CD14-positive monocyte (primary cell): Measurements from ENCODE around the gene ALPK3. TPM values are rescaled to one million over a fixed set of nuclear protein-coding genes. Genes with fewer than 3 reads are reported as not detected.

Experiments used
- DNase-seq, 3 donors: peaks; one replicate each; pipeline ENCODE4 v3.0.0-alpha.2; 2011 to 2022
- H2AFZ ChIP-seq: 2 replicates; pipeline ENCODE4 v1.6.0; 2012; ENCODE audit warnings: mild to moderate bottlenecking, low read depth, low read length, inconsistent platforms; ENCODE audit not compliant: insufficient read depth, poor library complexity, severe bottlenecking
- H3K27ac ChIP-seq, 2 donors: 1 replicate in 1 of 2; 2 replicates in 1 of 2; pipeline ENCODE4 v1.5.1; 2012 to 2013; ENCODE audit warnings: low read length in 2 of 2, control low read depth in 1 of 2, inconsistent platforms in 1 of 2, low read depth in 1 of 2, mild to moderate bottlenecking in 1 of 2
- H3K27me3 ChIP-seq, 2 donors: one replicate each; pipeline versions ENCODE4 v1.6.0 to v1.6.1; 2011 to 2013; ENCODE audit warnings: low read length in 2 of 2; ENCODE audit not compliant: control insufficient read depth in 2 of 2, insufficient read depth in 2 of 2
- H3K36me3 ChIP-seq, 2 donors: replicated peaks in 1 of 2; 1 replicate in 1 of 2; 2 replicates in 1 of 2; pipeline versions ENCODE4 v1.5.1 to v1.6.1; 2012 to 2013; ENCODE audit warnings: low read length in 2 of 2, control low read depth in 1 of 2, inconsistent platforms in 1 of 2, mild to moderate bottlenecking in 1 of 2; ENCODE audit not compliant: insufficient read depth in 2 of 2, control insufficient read depth in 1 of 2
- H3K4me1 ChIP-seq, 2 donors: 1 replicate in 1 of 2; 2 replicates in 1 of 2; pipeline versions ENCODE4 v1.5.1 to v1.6.1; 2012 to 2013; ENCODE audit warnings: low read length in 2 of 2, control low read depth in 1 of 2, inconsistent platforms in 1 of 2, mild to moderate bottlenecking in 1 of 2, moderate library complexity in 1 of 2; ENCODE audit not compliant: insufficient read depth in 2 of 2, control insufficient read depth in 1 of 2
- H3K4me2 ChIP-seq: replicated peaks from 2 replicates; pipeline ENCODE3; 2012; ENCODE audit warnings: low read length, moderate library complexity, mild to moderate bottlenecking; ENCODE audit not compliant: poor library complexity, severe bottlenecking; ENCODE audit errors: extremely low read depth
- H3K4me3 ChIP-seq, 3 experiments: fragments of 200-600 bp in 1 of 3; sonication (generic) in 1 of 3; replicated peaks in 1 of 3; 1 replicate in 2 of 3; 2 replicates in 1 of 3; pipeline ENCODE4 v1.5.1; 2011 to 2013; ENCODE audit warnings: low read length in 3 of 3, mild to moderate bottlenecking in 3 of 3, control low read depth in 2 of 3, low read depth in 2 of 3, inconsistent platforms in 1 of 3, moderate library complexity in 1 of 3
- H3K79me2 ChIP-seq: 2 replicates; pipeline ENCODE4 v1.6.0; 2012; ENCODE audit warnings: mild to moderate bottlenecking, control low read depth, inconsistent platforms, low read length, moderate library complexity; ENCODE audit not compliant: insufficient read depth
- H3K9ac ChIP-seq: 2 replicates; pipeline ENCODE4 v1.6.0; 2017; ENCODE audit warnings: low read length, mild to moderate bottlenecking; ENCODE audit not compliant: insufficient read depth, poor library complexity, severe bottlenecking
- H3K9me3 ChIP-seq, 2 donors: replicated peaks in 1 of 2; 1 replicate in 1 of 2; 2 replicates in 1 of 2; pipeline versions ENCODE4 v1.5.1 to v1.6.1; 2012 to 2013; ENCODE audit warnings: low read length in 2 of 2, control low read depth in 1 of 2; ENCODE audit not compliant: control insufficient read depth in 1 of 2, insufficient read depth in 1 of 2
- H4K20me1 ChIP-seq: 2 replicates; pipeline ENCODE4 v1.6.0; 2012; ENCODE audit warnings: mild to moderate bottlenecking, low read length, control low read depth, moderate library complexity; ENCODE audit not compliant: insufficient read depth
- H3K27ac Mint-ChIP-seq, 7 donors: one replicate each; pipeline ENCODE4 v1.8.0; 2020; ENCODE audit warnings: mild to moderate bottlenecking in 7 of 7, mixed read lengths in 7 of 7, moderate library complexity in 6 of 7, inconsistent platforms in 2 of 7
- H3K27me3 Mint-ChIP-seq, 3 donors: one replicate each; pipeline ENCODE4 v1.8.0; 2021 to 2022; ENCODE audit warnings: low read depth in 3 of 3, mild to moderate bottlenecking in 3 of 3, mixed read lengths in 3 of 3, moderate library complexity in 3 of 3, inconsistent platforms in 1 of 3
- H3K36me3 Mint-ChIP-seq, 2 donors: one replicate each; pipeline ENCODE4 v1.8.0; 2020; ENCODE audit warnings: mixed read lengths in 2 of 2, inconsistent platforms in 1 of 2, mild to moderate bottlenecking in 1 of 2
- H3K4me1 Mint-ChIP-seq: one replicate; pipeline ENCODE4 v1.8.0; 2020; ENCODE audit warnings: mild to moderate bottlenecking, mixed read lengths
- H3K4me3 Mint-ChIP-seq, 2 donors: one replicate each; pipeline ENCODE4 v1.8.0; 2020; ENCODE audit warnings: mild to moderate bottlenecking in 2 of 2, mixed read lengths in 2 of 2, moderate library complexity in 1 of 2
- H3K9me3 Mint-ChIP-seq, 7 donors: one replicate each; pipeline ENCODE4 v1.8.0; 2020 to 2022; ENCODE audit warnings: mixed read lengths in 7 of 7, mild to moderate bottlenecking in 6 of 7, moderate library complexity in 6 of 7, inconsistent platforms in 2 of 7
- CTCF ChIP-seq: fragments of 200-600 bp; IDR thresholded peaks from one replicate; pipeline ENCODE4 v1.8.0; 2022; ENCODE audit warnings: antibody characterized with exemption, mild to moderate bottlenecking
- WGBS: methylation state at CpG from one replicate; pipeline ENCODE4 v1.1.5; 2013; ENCODE audit warnings: missing lambda C conversion rate; ENCODE audit not compliant: insufficient coverage; 5-methylcytosine and 5-hydroxymethylcytosine counted together
- intact Hi-C, 2 donors: fragments of 100-400 bp; cut with micrococcal nuclease; formaldehyde crosslinking; loops; one replicate each; pipeline versions ENCODE4 v1.15.0 to v1.15.1; 2023
- polyA plus RNA-seq, 3 donors: library from polyadenylated mRNA; depleted of rRNA in 1 of 3; unstranded in 2 of 3; stranded (reverse) in 1 of 3; fragments of 300-500 nt in 2 of 3; fragments of >200 nt in 1 of 3; fragmentation: Illumina TruSeq in 2 of 3; gene quantifications; 1 replicate in 2 of 3; 2 replicates in 1 of 3; pipeline ENCODE4 v1.2.3, GENCODE V29; 2012 to 2021

Gene ALPK3
- polyA plus RNA-seq, 3 donors: 0.02 to 0.12 TPM; not detected in 1

- H3K4me3 ChIP-seq: no peak overlapping the region
- H3K9me3 ChIP-seq: no peaks in the 10 kb centered on the region
- H2AFZ ChIP-seq: no peak overlapping the region
- H3K36me3 ChIP-seq: no peaks in the 10 kb centered on the region
- no peaks in the 10 kb centered on the region for H4K20me1 ChIP-seq
- no peak for TF ChIP-seq CTCF
- Mint-ChIP-seq H3K4me1 (peaks cover 12% of the 10 kb centered on the region), H3K27me3 (peaks cover 1 to 5% (median 3%) of the 10 kb centered on the region in 3 donors), H3K9me3 (no peaks in the 10 kb centered on the region), H3K27ac (no peak overlapping the region), H3K36me3 (no peaks in the 10 kb centered on the region), H3K4me3 (no peak overlapping the region)
- DNase-seq: no peak
- 66% methylated on average over 5 of the region's 14 CpGs for WGBS
- H3K27me3 ChIP-seq: no peaks in the 10 kb centered on the region
- H3K27ac ChIP-seq: no peak overlapping the region
- H3K4me1 ChIP-seq: peaks cover 4 to 6% of the 10 kb centered on the region in 2 donors
- H3K9ac ChIP-seq: no peak overlapping the region
- H3K79me2 ChIP-seq: no peaks in the 10 kb centered on the region
- intact Hi-C loops: no loop called here
- no peak overlapping the region for H3K4me2 ChIP-seq
Measured at GRCh38 chr15:84828086-84828908, 11.1 kb downstream of the ALPK3 start.

- no peak overlapping the region for H3K4me2 ChIP-seq
- 100% methylated on average over 4 of the region's 8 CpGs for WGBS
- H3K4me1 ChIP-seq: peaks cover 4 to 6% of the 10 kb centered on the region in 2 donors
- intact Hi-C loops: no loop called here
- Mint-ChIP-seq H3K4me3 (no peak overlapping the region), H3K27me3 (peaks cover 1 to 5% (median 3%) of the 10 kb centered on the region in 3 donors), H3K27ac (no peak overlapping the region), H3K9me3 (no peaks in the 10 kb centered on the region), H3K4me1 (peaks cover 19% of the 10 kb centered on the region), H3K36me3 (no peaks in the 10 kb centered on the region)
- H3K27ac ChIP-seq: no peak overlapping the region
- no peak overlapping the region for H3K4me3 ChIP-seq
- no peak for TF ChIP-seq CTCF
- DNase-seq: no peak
- H3K9ac ChIP-seq: no peak overlapping the region
- no peaks in the 10 kb centered on the region for H4K20me1 ChIP-seq
- H3K27me3 ChIP-seq: no peaks in the 10 kb centered on the region
- H2AFZ ChIP-seq: no peak overlapping the region
- H3K9me3 ChIP-seq: no peaks in the 10 kb centered on the region
- H3K36me3 ChIP-seq: no peaks in the 10 kb centered on the region
- H3K79me2 ChIP-seq: no peaks in the 10 kb centered on the region
Measured at GRCh38 chr15:84829428-84829827, 12.3 kb downstream of the ALPK3 start.
